ENCODE results near the gene METTL16. TPM values are rescaled to one million over a fixed set of nuclear protein-coding genes. Genes with fewer than 3 reads are reported as not detected.

METTL16 gene
- total and polyA plus RNA-seq, 9 of the 15 experiments (the other 6 are each of a cell fraction or from before 2014, with no cell fraction given) = 12.1 to 30.5 (median 19.8) TPM

GRCh38 chr17:2391597-2392251 is 120.0 kb downstream of the METTL16 start:
- ChIA-PET POLR2A (interaction anchor here (0.7 to 4.0 kb wide), 6 partner anchors 8 to 322 kb away, joined by 3 to 24 read pairs (median 6); no protein-coding TSS in a partner anchor), CTCF (ENCODE audit: low intra/inter-chr PET ratio) (interaction anchor here (0.9 kb wide), 1 partner anchor 17 kb away, joined by 3 read pairs; no protein-coding TSS in a partner anchor)
- H3K4me2 ChIP-seq (ENCODE audit: insufficient read depth, low read length) = peak overlapping the region; percentile 82
- peak overlapping the region; percentile 96 for H3K27ac ChIP-seq (ENCODE audit: extremely low read depth, low read depth, low read length)
- no peaks in the 10 kb centered on the region for H3K27me3 ChIP-seq (ENCODE audit: control insufficient read depth in 2 of 2, insufficient read depth in 2 of 2, low read length in 2 of 2)
- in situ Hi-C loops (cut with MboI) (no loop called here), intact Hi-C loops (cut with micrococcal nuclease) (loop anchor here (1.0 kb wide), 1 partner anchor 10 kb away; the partner anchor contains the start of gene MNT)
- DNase-seq (ENCODE audit: extremely low read depth in 1 of 4, low spot score in 3 of 4) (no peak), FAIRE-seq (no peak), ATAC-seq (no peak)
- peak overlapping the region; percentile 52 for H3K4me3 ChIP-seq
- H2AFZ ChIP-seq (ENCODE audit: low read depth, low read length) = no peak overlapping the region
- H3K9me1 ChIP-seq (ENCODE audit: control insufficient read depth, insufficient read depth, low read length) = no peaks in the 10 kb centered on the region
- TF ChIP-seq SUPT5H (IDR thresholded peaks at IDR 0.05) (0 out of 2 replicates have a peak, but pooled peaks have one; percentile 13), STAT6 (CRISPR knock-in tag; IDR thresholded peaks at IDR 0.05) (no peak), PKNOX1 (IDR thresholded peaks at IDR 0.05) (peak; percentile 56; the same call in 1 of the 2 replicates)
- WGBS (ENCODE audit: insufficient coverage, low coverage, missing lambda C conversion rate) = 11% methylated on average over 13 of the region's 18 CpGs
- H3K79me2 ChIP-seq (ENCODE audit: control insufficient read depth, insufficient read depth, low read length) = peaks cover 53% of the 10 kb centered on the region
- H3K36me3 ChIP-seq (ENCODE audit: control insufficient read depth, insufficient read depth, low read length) = peaks cover 26% of the 10 kb centered on the region; the same call in 2 of the 3 replicates
- H3K9ac ChIP-seq (ENCODE audit: insufficient read depth in 1 of 2, low read depth in 2 of 2, low read length in 2 of 2) = peak overlapping the region; percentile 92 to 94
- H3K4me1 ChIP-seq (replicated peaks in 1 of 2; ENCODE audit: control insufficient read depth in 2 of 2, insufficient read depth in 2 of 2, low read length in 2 of 2) = peaks cover 30 to 65% of the 10 kb centered on the region in 2 experiments
- no peaks in the 10 kb centered on the region for H3K9me3 ChIP-seq (replicated peaks; ENCODE audit: control insufficient read depth, insufficient read depth, low read depth, low read length)
- no TSS peak for BruUV-seq (replicated peaks)
- H4K20me1 ChIP-seq (replicated peaks; ENCODE audit: control insufficient read depth, insufficient read depth, low read length) = 0 out of 2 replicates have a peak, but pooled peaks cover 3% of the 10 kb centered on the region

All from K562 (cell line).